VCaP (cell line): ENCODE measurements around the gene TOR1AIP2.

ENCODE experiments used
- H3K27ac ChIP-seq: fragments of 450-650 bp; 2 replicates; pipeline ENCODE4 v1.5.1; 2017
- CTCF ChIP-seq: fragments of 450-650 bp; conservative IDR thresholded peaks from 2 replicates; pipeline ENCODE4 v1.5.1; 2017; ENCODE audit warnings: mild to moderate bottlenecking, moderate library complexity

The TOR1AIP2 gene

GRCh38 chr1:179823693-179824092 lies 53.9 kb downstream of the TOR1AIP2 start:
- H3K27ac ChIP-seq: no peak overlapping the region

GRCh38 chr1:179822065-179822464 lies 55.5 kb downstream of the TOR1AIP2 start:
- TF ChIP-seq CTCF: no peak

More at GRCh38 chr1:179823693-179824092, 53.9 kb downstream of the TOR1AIP2 start:
- TF ChIP-seq CTCF: no peak

GRCh38 chr1:179821524-179821923 lies 56.1 kb downstream of the TOR1AIP2 start:
- H3K27ac ChIP-seq: no peak overlapping the region
- no peak for TF ChIP-seq CTCF

More at GRCh38 chr1:179822065-179822464, 55.5 kb downstream of the TOR1AIP2 start:
- no peak overlapping the region for H3K27ac ChIP-seq

- TF ChIP-seq CTCF: no peak
Measured at GRCh38 chr1:179820226-179820970, 57.2 kb downstream of the TOR1AIP2 start.

GRCh38 chr1:179818743-179819173 lies 58.8 kb downstream of the TOR1AIP2 start:
- H3K27ac ChIP-seq: no peak overlapping the region
- no peak for TF ChIP-seq CTCF

More at GRCh38 chr1:179820226-179820970, 57.2 kb downstream of the TOR1AIP2 start:
- H3K27ac ChIP-seq: no peak overlapping the region

- TF ChIP-seq CTCF: no peak
- H3K27ac ChIP-seq: no peak overlapping the region
Measured at GRCh38 chr1:179818260-179818659, 59.3 kb downstream of the TOR1AIP2 start.

GRCh38 chr1:179817789-179818188 lies 59.8 kb downstream of the TOR1AIP2 start:
- H3K27ac ChIP-seq: no peak overlapping the region
- no peak for TF ChIP-seq CTCF
